Lung (tissue), 12 donors: ENCODE measurements around the gene RASA3. TPM values are rescaled to one million over a fixed set of nuclear protein-coding genes. Genes with fewer than 3 reads are reported as not detected.

Source experiments
- ATAC-seq: fragments of 200-7000 bp; cut with Tn5 transposase; one replicate; pipeline ENCODE4 v1.9.1; 2020; ENCODE audit warnings: moderate number of reproducible peaks; ENCODE audit not compliant: insufficient read depth, low FRiP score
- DNase-seq, 3 donors: peaks; one replicate each; pipeline ENCODE4 v3.0.0-alpha.2; 2013 to 2017
- H3K27ac ChIP-seq, 2 donors: one replicate each; pipeline ENCODE4 v1.5.1; 2013; ENCODE audit warnings: mild to moderate bottlenecking in 2 of 2, moderate library complexity in 2 of 2, control low read depth in 1 of 2, inconsistent platforms in 1 of 2, low read depth in 1 of 2, low read length in 1 of 2
- H3K27me3 ChIP-seq, 3 donors: one replicate each; pipeline ENCODE4 v1.5.1; 2013; ENCODE audit warnings: low read length in 2 of 3; ENCODE audit not compliant: control insufficient read depth in 3 of 3, insufficient read depth in 3 of 3
- H3K36me3 ChIP-seq, 4 donors: one replicate each; pipeline ENCODE4 v1.5.1; 2013; ENCODE audit warnings: low read length in 4 of 4, mild to moderate bottlenecking in 1 of 4, moderate library complexity in 1 of 4; ENCODE audit not compliant: control insufficient read depth in 4 of 4, insufficient read depth in 4 of 4
- H3K4me1 ChIP-seq, 5 donors: one replicate each; pipeline ENCODE4 v1.5.1; 2013; ENCODE audit warnings: low read length in 5 of 5, mild to moderate bottlenecking in 2 of 5, moderate library complexity in 1 of 5; ENCODE audit not compliant: control insufficient read depth in 5 of 5, insufficient read depth in 5 of 5
- H3K4me3 ChIP-seq: one replicate; pipeline ENCODE4 v1.5.1; 2013; ENCODE audit warnings: mild to moderate bottlenecking, control low read depth, moderate library complexity
- H3K9ac ChIP-seq, 2 donors: one replicate each; pipeline ENCODE4 v1.5.1; 2013; ENCODE audit warnings: low read length in 2 of 2, control low read depth in 1 of 2; ENCODE audit not compliant: insufficient read depth in 1 of 2
- H3K9me3 ChIP-seq, 4 donors: one replicate each; pipeline ENCODE4 v1.5.1; 2013; ENCODE audit warnings: low read length in 3 of 4, mild to moderate bottlenecking in 1 of 4, moderate library complexity in 1 of 4; ENCODE audit not compliant: control insufficient read depth in 4 of 4, insufficient read depth in 3 of 4
- CTCF ChIP-seq: IDR thresholded peaks from 2 replicates; pipeline ENCODE4 v1.5.1; 2012; ENCODE audit warnings: mild to moderate bottlenecking; ENCODE audit errors: control extremely low read depth, extremely low read depth
- WGBS, 2 donors: extraction: QIAGEN DNeasy Blood & Tissue Kit; methylation state at CpG; one replicate each; pipeline ENCODE4 v1.1.7; 2013; 5-methylcytosine and 5-hydroxymethylcytosine counted together
- polyA plus RNA-seq, 2 donors: library from polyadenylated mRNA; stranded (reverse); fragments of 200-250 nt; gene quantifications; one replicate each; pipeline ENCODE4 v1.2.1, GENCODE V29; 2013
- total RNA-seq, 2 donors: library from RNA; depleted of rRNA in 1 of 2; stranded (reverse); fragments of >200 nt in 1 of 2; gene quantifications; one replicate each; pipeline ENCODE4 v1.2.1, GENCODE V29; 2014 to 2021
- donor health status: control.
- donor health status: control.
- donor health status: Bipolar disorder and iron deficiency.
- donor health status: healthy.
- donor health status: DM: yes; HTN: yes; CAD: no.

RASA3 gene
- total and polyA plus RNA-seq, 4 donors: 7.4 to 22.8 (median 16.2) TPM

DNA sequence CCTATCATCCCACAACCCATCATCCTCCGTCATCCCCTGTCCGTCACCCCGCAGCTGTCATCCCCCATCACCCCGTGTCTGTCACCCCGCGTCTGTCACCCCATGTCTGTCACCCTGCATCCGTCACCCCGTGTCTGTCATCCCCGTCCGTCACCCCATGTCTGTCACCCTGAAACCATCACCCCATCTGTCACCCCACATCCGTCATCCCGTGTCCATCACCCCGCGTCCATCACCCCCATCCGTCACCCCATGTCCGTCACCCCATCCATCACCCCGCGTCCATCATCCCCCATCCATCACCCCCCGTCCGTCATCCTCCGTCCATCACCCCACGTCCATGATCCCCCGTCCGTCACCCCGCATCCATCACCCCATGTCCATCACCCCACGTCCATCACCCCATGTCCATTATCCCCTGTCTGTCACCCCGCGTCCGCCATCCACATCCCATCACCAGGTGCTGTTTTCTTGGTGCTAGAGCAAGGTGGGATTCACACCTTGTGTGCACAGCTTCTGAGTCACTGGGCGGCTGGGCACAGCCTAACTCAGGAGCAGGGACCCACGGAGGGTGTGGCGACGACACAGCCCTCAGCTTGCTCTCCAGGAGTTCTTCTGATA lies 24.2 kb downstream of the RASA3 start:
- Histone ChIP-seq H3K36me3 (no peaks in the 10 kb centered on the region), H3K9ac (no peak overlapping the region), H3K27ac (no peak overlapping the region), H3K4me1 (peaks cover 0 to 32% (median 17%) of the 10 kb centered on the region in 5 donors), H3K27me3 (no peaks in the 10 kb centered on the region), H3K9me3 (no peaks in the 10 kb centered on the region), H3K4me3 (no peak overlapping the region)
- peak in 1 of 3 donors; percentile 18 for DNase-seq
- ATAC-seq: no peak
- 91 to 94% methylated on average over 33 of the region's 33 CpGs for WGBS, 2 donors
- TF ChIP-seq CTCF: no peak

DNA sequence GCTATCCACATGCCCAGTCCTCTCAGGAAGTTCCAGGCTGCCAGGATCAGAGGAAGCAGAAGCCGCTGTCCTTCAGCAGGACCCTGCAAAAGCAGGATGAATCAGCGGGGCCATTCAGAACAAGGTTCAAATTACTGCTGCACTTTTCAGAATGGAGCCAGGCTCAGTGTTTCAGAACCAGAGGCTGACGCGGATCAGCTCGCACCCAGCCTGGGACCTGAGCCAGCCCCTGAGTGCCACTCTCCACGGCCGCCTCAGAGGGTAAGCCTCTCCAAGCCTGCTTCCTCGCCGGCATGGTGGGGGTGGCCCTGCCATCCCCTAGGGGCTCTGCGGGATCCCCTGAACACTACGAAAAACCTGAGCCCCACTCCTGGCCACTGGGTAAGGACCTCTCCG lies 24.7 kb downstream of the RASA3 start:
- H3K27me3 ChIP-seq: no peaks in the 10 kb centered on the region
- no peak overlapping the region for H3K27ac ChIP-seq
- H3K4me1 ChIP-seq: peaks cover 0 to 26% (median 16%) of the 10 kb centered on the region in 5 donors
- no peak overlapping the region for H3K4me3 ChIP-seq
- H3K36me3 ChIP-seq: no peaks in the 10 kb centered on the region
- no peak for ATAC-seq
- no peaks in the 10 kb centered on the region for H3K9me3 ChIP-seq
- 55 to 83% methylated on average over 12 of the region's 12 CpGs for WGBS, 2 donors
- DNase-seq: peak; percentile 59 to 80 (median 77)
- H3K9ac ChIP-seq: no peak overlapping the region
- TF ChIP-seq CTCF: no peak

- 86 to 95% methylated on average over 27 of the region's 27 CpGs for WGBS, 2 donors
- ATAC-seq (no peak), DNase-seq (no peak)
- no peak overlapping the region for H3K9ac ChIP-seq
- H3K9me3 ChIP-seq: no peaks in the 10 kb centered on the region
- no peaks in the 10 kb centered on the region for H3K27me3 ChIP-seq
- no peak overlapping the region for H3K27ac ChIP-seq
- H3K4me1 ChIP-seq: peaks cover 0 to 21% (median 11%) of the 10 kb centered on the region in 5 donors
- no peak for TF ChIP-seq CTCF
- no peak overlapping the region for H3K4me3 ChIP-seq
- no peaks in the 10 kb centered on the region for H3K36me3 ChIP-seq
These were observed 25.3 kb downstream of the RASA3 start for GRCh38 chr13:114106991-114107685.
